Embryonic facial prominence (tissue), 1 donor: Measurements from ENCODE around the gene FBXL15.
A peak's percentile ranks its signal among the peaks of the same experiment; 100 is the strongest.
"Not testable (repeated sequence)": the region's sequence is repeated elsewhere in the genome, so short reads cannot be mapped to it uniquely, and the experiment has no call there.

Experiments used
- DNase-seq: peaks from one replicate; pipeline ENCODE4 v3.0.0-alpha.2; 2016; ENCODE audit errors: extremely low spot score

Gene FBXL15

DNA sequence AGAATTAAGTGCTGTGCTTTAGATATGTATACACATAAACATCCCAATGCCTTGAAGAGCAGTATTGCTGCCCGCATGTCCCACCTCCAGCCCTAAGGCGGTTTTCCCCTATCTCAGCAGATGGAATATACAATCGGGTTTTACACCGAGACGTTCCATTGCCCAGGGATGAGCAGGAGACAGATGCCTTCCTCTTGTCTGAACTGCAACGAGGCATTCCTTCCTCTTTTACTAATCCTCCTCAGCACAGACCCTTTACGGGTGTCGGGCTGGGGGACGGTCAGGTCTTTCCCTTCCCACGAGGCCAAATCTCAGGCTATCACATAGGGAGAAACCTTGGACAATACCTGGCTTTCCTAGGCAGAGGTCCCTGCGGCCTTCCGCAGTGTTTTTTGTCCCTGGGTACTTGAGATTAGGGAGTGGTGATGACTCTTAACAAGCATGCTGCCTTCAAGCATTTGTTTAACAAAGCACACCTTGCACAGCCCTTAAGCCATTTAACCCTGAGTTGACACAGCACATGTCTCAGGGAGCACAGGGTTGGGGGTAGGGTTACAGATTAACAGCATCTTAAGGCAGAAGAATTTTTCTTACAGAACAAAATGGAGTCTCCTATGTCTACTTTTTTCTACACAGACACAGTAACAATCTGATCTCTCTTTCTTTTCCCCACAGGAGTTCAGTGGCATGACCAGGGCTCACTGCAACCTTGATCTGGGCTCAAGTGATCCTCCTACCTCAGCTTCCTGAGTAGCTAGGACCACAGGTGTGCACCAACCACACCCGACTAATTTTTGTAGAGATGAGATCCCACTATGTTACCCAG, 34.2 kb downstream of the FBXL15 start:
- not testable (repeated sequence) for DNase-seq

DNA sequence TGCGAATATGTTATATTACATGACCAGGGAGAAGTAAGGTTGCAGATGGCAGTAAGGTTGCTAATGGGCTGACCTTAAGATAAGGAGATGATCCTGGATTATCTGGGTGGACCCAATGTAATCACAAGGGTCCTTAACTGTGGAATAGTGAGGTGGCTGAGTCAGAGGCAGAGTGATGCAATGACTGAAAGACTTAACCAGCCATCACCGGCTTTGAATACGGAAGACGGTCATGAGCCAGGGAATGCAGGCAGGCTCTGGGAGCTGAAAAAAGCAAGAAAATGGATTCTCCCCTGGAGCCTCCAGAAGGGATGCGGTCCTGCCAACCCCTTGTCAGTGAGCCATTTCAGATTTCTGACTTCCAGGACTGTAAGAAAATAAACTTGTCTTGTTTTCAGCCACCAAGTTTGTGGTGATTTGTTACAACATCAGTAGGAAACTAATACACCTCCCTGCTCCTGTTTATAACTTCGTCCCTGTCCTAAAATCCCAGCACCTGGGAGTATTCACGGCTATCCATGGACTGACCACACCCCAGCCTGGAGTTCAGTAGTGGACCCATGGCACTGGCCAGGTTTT, 35.3 kb downstream of the FBXL15 start:
- DNase-seq, result no peak

DNA sequence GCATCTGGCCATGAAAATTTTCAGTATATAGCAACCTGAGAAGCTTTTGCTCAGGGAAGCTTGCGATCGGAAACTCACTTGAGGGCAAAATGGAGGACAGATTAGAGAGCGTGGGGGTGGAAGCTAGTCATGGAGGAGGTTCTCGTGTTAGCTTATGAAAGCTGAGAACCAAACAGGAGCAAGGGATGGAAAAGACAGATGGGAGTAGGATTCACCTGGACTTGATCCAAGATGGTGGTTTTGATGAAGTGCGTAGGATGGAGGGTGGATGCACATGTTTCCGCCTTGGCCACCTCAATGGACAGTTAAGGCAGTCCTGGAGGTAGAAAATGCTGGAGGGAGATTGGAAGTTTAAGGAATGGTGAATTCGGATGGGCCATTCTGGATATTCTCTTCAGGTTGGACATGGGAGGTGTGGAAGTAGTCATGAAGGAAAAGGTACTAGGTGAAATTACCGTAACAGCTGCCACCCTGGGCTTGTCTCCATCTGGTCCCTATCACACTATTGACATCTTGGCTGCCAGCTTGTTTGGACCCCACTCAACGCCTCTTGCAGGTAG, 37.0 kb downstream of the FBXL15 start:
- no peak for DNase-seq

DNA sequence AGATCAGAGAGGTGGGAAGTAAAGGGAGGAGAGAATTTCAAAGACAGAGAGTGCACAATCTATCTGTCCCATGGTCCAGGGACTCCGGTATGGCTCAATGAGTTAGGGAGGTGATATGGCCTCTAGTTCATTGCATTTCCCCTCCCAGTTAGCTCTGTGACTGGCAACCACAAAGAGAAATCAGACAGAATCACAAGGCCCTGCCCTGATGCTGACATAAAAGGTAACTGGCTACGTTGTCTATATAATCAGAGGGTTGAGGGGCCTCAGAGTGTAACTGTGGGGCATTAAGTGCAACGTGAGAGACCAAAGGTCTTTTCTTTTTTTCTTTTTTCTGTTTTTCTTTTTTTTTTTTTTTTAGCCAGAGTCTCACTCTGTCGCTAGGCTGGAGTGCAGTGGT, 38.0 kb downstream of the FBXL15 start:
- no peak for DNase-seq

DNA sequence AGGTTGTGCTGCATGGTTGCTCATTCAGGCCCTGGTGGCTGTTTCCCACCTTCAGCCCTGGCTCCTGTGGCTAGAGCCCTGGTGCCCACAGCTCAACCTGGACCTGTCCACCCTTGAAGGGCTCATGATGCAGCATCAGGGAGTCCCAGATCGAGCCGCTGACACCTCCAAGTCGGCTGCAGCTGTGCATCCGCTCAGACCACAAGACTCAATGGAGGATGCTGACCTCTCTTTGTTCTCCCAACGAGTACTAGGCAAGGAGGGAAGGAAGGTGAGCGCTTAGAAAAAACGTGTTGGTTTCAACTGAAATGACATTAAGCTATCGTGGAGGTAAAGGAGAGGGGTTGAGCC, 40.2 kb downstream of the FBXL15 start:
- DNase-seq, result no peak

DNA sequence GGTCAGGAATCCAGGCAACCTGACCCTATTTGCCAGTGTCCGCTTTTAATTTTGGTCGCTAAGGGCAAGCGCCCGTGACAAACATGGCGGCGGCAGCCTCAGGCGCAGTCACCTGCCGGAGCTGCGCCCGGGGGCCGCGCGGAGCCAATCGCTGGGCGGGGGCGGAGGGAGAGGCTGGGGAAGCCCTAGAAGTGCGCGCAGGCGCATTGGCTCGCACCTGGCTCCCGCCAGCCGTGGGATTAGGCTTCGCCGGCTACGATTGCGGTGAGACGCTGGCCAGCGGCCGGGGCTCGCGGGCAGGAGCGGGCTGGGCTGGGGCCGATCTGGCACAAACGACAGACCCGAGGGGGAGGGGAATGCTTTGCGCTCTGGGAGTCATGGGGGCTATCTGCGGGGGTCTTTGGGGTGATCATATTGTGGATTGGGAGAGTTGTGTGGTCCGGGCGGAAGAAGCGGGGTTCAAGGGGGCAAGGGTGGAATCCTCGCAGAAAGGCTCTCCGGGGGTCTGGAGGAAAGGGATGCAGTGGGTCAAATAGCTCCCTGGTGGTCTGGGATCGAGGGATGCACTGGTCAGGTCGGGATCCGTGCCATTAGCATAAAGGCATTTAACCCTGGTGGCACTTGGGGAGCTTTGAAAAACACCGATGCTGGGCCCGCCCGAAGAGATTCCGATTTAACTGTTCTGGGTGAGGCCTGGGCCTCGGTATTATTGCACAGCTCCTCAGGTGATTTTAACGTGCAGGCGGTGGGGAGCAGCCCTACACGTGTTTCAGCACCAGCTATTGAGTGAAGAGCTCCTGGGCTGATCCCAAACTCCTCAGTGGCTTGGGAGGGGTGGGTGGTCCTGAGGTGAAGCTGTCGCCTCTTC, 40.8 kb downstream of the FBXL15 start:
- peak; percentile 70 for DNase-seq

DNA sequence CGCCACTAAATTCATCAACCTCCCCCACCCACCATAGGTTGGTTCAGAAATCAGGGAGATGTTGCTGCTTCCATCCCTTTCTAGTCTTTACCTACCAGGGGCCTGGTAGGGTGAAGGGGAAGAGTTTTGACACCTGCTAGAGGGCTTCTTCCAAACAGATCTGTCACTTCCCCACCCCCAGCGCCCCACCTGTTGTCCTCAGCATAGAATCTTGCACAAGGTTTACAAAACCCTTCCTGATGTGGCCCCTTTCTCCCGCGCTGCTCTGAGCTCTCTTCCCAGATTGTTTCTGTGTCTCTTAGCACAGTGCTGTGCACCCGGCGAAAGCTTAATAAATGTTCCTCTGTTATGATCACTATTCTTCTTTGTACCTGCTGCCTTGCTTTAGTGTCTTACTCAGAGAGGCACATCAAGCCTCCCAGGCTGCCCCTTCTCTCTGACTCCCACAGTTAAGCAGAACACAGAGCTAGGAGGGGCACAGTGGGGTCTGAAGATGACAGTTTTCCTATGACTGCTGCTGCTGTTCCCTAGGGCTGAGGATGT, 41.9 kb downstream of the FBXL15 start:
- no peak for DNase-seq

DNA sequence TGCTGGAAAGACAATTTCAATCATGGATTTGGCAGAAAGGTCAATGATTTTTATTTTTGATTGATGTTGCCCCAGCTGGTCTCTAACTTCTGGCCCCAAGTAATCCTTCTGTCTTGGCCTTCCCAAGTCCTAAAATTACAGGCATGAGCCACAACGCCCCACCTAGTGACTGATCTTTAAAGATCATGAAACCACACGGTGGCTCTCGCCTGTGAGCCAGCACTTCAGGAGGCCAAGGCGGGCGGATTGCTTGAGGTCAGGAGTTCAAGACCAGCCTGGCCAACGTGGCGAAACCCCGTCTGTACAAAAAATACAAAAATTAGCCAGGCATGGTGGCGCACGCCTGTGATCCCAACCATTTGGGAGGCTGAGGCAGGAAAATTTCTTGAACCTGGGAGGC, 43.3 kb downstream of the FBXL15 start:
- DNase-seq, result no peak

DNA sequence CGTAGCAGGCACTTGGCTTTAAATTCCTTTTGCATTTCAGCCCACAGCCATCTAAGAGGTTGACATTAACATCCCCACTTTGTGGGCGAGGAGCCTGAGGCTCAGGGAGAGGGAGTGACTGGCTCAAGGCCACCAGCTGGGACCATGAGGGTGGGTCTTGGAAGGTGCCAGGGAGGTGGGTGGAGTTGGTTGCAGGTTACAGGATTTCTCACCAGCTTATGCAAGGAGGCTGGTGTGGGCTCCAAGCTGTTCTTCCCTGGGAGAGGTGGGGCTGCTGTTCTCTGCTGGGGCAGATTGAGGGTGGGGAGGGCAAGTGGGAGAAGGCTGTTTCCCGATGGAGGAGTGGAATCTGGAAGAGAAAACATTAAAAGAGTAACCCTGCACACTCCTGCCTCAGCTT, 44.8 kb downstream of the FBXL15 start:
- DNase-seq, result no peak

DNA sequence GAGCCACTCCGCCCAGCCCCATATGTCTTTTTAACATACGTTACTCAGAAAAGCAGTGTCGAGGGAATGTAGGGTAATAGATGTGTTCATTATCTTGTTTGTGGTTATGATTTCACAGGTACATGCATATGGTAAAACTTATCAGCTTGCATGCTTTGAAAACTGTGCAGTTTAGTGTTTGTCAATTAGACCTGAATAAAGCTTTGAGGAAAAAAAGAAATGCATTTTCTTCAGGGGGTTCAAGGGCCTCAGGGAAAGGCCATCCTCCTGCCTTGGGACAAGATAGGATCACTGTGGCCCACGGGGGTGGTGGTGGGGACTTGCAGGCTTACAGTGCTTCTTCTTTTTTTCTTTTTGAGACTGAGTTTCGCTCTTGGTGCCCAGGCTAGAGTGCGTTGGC, 46.7 kb downstream of the FBXL15 start:
- DNase-seq, result no peak

DNA sequence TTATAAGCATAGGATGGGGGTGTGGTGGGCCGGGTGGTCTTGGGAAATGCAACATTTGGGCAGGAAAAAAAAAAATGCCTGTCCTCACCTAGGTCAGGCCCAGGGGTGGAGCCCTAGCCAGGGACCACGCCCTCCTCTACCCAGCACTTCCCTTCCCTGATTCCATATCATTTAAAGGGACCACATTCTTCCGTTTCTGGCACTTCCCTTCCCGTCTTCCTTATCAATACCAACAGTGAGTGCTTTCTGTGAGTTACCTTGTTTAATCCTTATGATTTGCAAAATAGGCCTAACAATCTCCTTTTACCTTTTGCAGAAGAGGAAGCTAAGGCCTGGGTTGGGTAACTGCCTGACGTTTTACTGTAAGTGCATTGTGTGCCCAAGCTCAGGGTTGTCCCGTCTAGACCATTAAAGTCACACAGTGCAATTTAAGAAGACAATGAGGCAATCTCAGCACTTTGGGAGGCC, 47.4 kb downstream of the FBXL15 start:
- no peak for DNase-seq

DNA sequence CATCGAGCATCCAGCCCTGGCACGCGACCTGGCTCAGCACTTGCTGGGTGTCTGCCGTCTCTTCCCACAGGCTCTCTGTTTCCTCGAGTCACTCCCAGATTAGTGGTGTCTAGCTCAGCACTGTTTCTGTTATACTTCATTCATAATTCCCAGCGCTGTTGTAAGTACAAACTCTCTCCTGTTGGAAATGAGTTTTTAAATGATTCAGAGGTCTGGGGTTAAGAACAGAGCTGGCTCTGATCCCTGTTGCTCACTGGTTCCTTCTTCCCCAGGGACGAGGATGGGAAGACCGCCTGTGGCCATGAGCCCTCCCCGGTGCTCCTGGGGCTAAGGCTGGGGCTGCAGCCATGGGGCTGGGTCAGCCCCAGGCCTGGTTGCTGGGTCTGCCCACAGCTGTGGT, 48.0 kb downstream of the FBXL15 start:
- no peak for DNase-seq

DNA sequence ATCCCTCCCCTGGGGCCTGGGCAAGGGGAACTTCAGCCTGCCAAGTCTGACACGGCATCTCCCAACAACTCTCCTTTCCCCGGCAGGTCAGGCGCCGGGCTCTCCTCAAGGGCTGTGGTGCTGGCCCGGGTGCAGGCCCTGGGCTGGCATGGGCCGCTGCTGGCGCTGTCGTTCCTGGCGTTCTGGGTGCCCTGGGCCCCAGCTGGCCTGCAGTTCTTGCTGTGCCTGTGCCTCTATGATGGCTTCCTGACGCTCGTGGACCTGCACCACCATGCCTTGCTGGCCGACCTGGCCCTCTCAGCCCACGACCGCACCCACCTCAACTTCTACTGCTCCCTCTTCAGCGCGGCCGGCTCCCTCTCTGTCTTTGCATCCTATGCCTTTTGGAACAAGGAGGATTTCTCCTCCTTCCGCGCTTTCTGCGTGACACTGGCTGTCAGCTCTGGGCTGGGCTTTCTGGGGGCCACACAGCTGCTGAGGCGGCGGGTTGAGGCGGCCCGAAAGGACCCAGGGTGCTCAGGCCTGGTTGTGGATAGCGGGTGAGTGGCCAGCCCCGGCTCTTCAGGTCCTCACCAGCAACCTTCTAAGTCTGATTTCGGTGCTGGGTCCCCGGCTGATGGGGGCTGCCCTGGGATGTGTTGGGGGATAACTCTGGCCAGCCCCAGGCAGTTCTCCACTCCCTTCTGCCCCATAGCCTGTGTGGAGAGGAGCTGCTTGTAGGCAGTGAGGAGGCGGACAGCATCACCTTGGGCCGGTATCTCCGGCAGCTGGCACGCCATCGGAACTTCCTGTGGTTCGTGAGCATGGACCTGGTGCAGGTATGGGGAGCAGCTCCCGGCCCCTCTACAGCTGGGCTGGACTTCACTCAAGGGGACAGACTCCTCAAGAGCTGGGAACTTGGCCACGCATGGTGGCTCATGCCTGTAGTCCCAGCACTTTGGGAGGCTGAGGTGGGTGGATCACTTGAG, 50.2 kb downstream of the FBXL15 start:
- DNase-seq, result no peak
